ENCODE results near the gene RCOR1. TPM values are rescaled to one million over a fixed set of nuclear protein-coding genes. Genes with fewer than 3 reads are reported as not detected.
"Not testable (repeated sequence)": the region's sequence is repeated elsewhere in the genome, so short reads cannot be mapped to it uniquely, and the experiment has no call there.

RCOR1 gene
- total RNA-seq, 1 donor from 2014 or later = 43.6 TPM

GRCh38 chr14:102574281-102575159 is 17.9 kb upstream of the RCOR1 start:
- Histone ChIP-seq H3K27ac (no peak overlapping the region), H3K4me1 (no peaks in the 10 kb centered on the region), H3K27me3 (no peaks in the 10 kb centered on the region), H3K9me3 (no peaks in the 10 kb centered on the region), H3K4me3 (no peak overlapping the region), H3K36me3 (no peaks in the 10 kb centered on the region)
- TF ChIP-seq CTCF (IDR thresholded peaks at IDR 0.05) = no peak
- intact Hi-C loops (cut with DNase I) = no loop called here
- DNase-seq (no peak), ATAC-seq (no peak)

GRCh38 chr14:102575160-102575845 is 17.1 kb upstream of the RCOR1 start:
- Histone ChIP-seq H3K27me3 (no peaks in the 10 kb centered on the region), H3K36me3 (no peaks in the 10 kb centered on the region), H3K4me1 (no peaks in the 10 kb centered on the region), H3K4me3 (no peak overlapping the region), H3K9me3 (no peaks in the 10 kb centered on the region), H3K27ac (no peak overlapping the region)
- intact Hi-C loops (cut with DNase I) = no loop called here
- TF ChIP-seq CTCF (IDR thresholded peaks at IDR 0.05) = no peak
- DNase-seq = no peak
- no peak for ATAC-seq

- H3K9me3 ChIP-seq; H3K36me3 ChIP-seq; H3K27me3 ChIP-seq; intact Hi-C loops (cut with DNase I); DNase-seq; H3K4me1 ChIP-seq; H3K4me3 ChIP-seq; H3K27ac ChIP-seq; ATAC-seq: not testable (repeated sequence)
Observed at GRCh38 chr14:102575846-102576428, 16.5 kb upstream of the RCOR1 start.

- H3K27ac ChIP-seq = no peak overlapping the region
- no peaks in the 10 kb centered on the region for H3K27me3 ChIP-seq
- ATAC-seq = no peak
- no peaks in the 10 kb centered on the region for H3K4me1 ChIP-seq
- intact Hi-C loops (cut with DNase I) = no loop called here
- no peaks in the 10 kb centered on the region for H3K36me3 ChIP-seq
- no peaks in the 10 kb centered on the region for H3K9me3 ChIP-seq
- TF ChIP-seq CTCF (IDR thresholded peaks at IDR 0.05) = no peak
- DNase-seq = no peak
- no peak overlapping the region for H3K4me3 ChIP-seq
Observed at GRCh38 chr14:102578821-102579220, 13.6 kb upstream of the RCOR1 start.

- no peak for TF ChIP-seq CTCF (IDR thresholded peaks at IDR 0.05)
- no peak overlapping the region for H3K27ac ChIP-seq
- intact Hi-C loops (cut with DNase I) = no loop called here
- peak; percentile 74 for DNase-seq
- H3K36me3 ChIP-seq = no peaks in the 10 kb centered on the region
- peak; percentile 39 for ATAC-seq
- H3K9me3 ChIP-seq = no peaks in the 10 kb centered on the region
- H3K4me3 ChIP-seq = no peak overlapping the region
- no peaks in the 10 kb centered on the region for H3K27me3 ChIP-seq
- no peaks in the 10 kb centered on the region for H3K4me1 ChIP-seq
Observed at GRCh38 chr14:102579696-102580549, 12.5 kb upstream of the RCOR1 start.

Measured in upper lobe of right lung (tissue), 1 donor.